SK-N-SH (cell line): ENCODE data around the gene ZCCHC13. TPM values are rescaled to one million over a fixed set of nuclear protein-coding genes. Genes with fewer than 3 reads are reported as not detected.

Experiments
- CTCF ChIA-PET: fragments of 300-600, 350-600 bp; formaldehyde crosslinking; extraction: SDS; loops from one replicate; lab custom pipeline; 2021; lab: Yijun Ruan, JAX
- POLR2A ChIA-PET: fragments of 350-600 bp; sonication (Branson Sonifier 250); formaldehyde crosslinking; extraction: SDS; loops from one replicate; lab custom pipeline; 2020; ENCODE audit warnings: antibody characterized with exemption, inconsistent platforms; lab: Yijun Ruan, JAX
- DNase-seq: peaks from one replicate; pipeline ENCODE4 v3.0.0; 2012
- H2AFZ ChIP-seq: fragments of 200-600 bp; sonication (generic); 2 replicates; pipeline ENCODE4 v1.8.1; 2016; ENCODE audit warnings: antibody characterized with exemption, mild to moderate bottlenecking, low read depth
- H3F3A ChIP-seq: fragments of 200-600 bp; sonication (generic); replicated peaks from 2 replicates; pipeline ENCODE3; 2016; ENCODE audit warnings: antibody characterized with exemption, mild to moderate bottlenecking; ENCODE audit not compliant: insufficient read depth
- H3K27ac ChIP-seq, 2 experiments: fragments of 200-500 bp in 1 of 2; fragments of 200-600 bp in 1 of 2; sonication (Bioruptor generic) in 1 of 2; sonication (generic), shearing (Covaris generic) in 1 of 2; 2 replicates each; pipeline versions ENCODE4 v1.5.1 to v1.6.1; 2014 to 2016; ENCODE audit warnings: low read depth in 2 of 2, inconsistent platforms in 1 of 2, low read length in 1 of 2, mild to moderate bottlenecking in 1 of 2, mixed read lengths in 1 of 2
- H3K27me3 ChIP-seq: fragments of 200-600 bp; sonication (generic), shearing (Covaris generic); 2 replicates; pipeline ENCODE4 v1.6.1; 2016; ENCODE audit warnings: mixed run types; ENCODE audit not compliant: insufficient read depth
- H3K36me3 ChIP-seq, 2 experiments: fragments of 200-500 bp in 1 of 2; fragments of 200-600 bp in 1 of 2; sonication (Bioruptor generic) in 1 of 2; sonication (generic) in 1 of 2; replicated peaks in 1 of 2; 2 replicates each; pipeline versions ENCODE3 to v1.5.1; 2014 to 2016; ENCODE audit warnings: low read length in 1 of 2, mild to moderate bottlenecking in 1 of 2; ENCODE audit not compliant: insufficient read depth in 2 of 2, control insufficient read depth in 1 of 2
- H3K4me1 ChIP-seq, 2 experiments: fragments of 200-500 bp in 1 of 2; fragments of 200-600 bp in 1 of 2; sonication (Bioruptor generic) in 1 of 2; sonication (generic), shearing (Covaris generic) in 1 of 2; 2 replicates each; pipeline versions ENCODE4 v1.5.1 to v1.6.1; 2014 to 2016; ENCODE audit warnings: low read depth in 1 of 2, low read length in 1 of 2, mixed run types in 1 of 2; ENCODE audit not compliant: insufficient read depth in 2 of 2, control insufficient read depth in 1 of 2
- H3K4me2 ChIP-seq: fragments of 200-600 bp; sonication (generic), shearing (Covaris generic); 2 replicates; pipeline ENCODE4 v1.6.1; 2017; ENCODE audit warnings: mixed run types
- H3K4me3 ChIP-seq, 2 experiments: fragments of 200-500 bp in 1 of 2; fragments of 200-600 bp in 1 of 2; sonication (Bioruptor generic) in 1 of 2; sonication (generic), shearing (Covaris generic) in 1 of 2; 2 replicates each; pipeline versions ENCODE4 v1.5.1 to v1.8.1; 2014 to 2016; ENCODE audit warnings: low read depth in 2 of 2, inconsistent platforms in 1 of 2, low read length in 1 of 2, mild to moderate bottlenecking in 1 of 2, mixed read lengths in 1 of 2, moderate library complexity in 1 of 2
- H3K79me2 ChIP-seq: fragments of 200-600 bp; sonication (generic); 2 replicates; pipeline ENCODE4 v1.8.1; 2017; ENCODE audit warnings: mild to moderate bottlenecking; ENCODE audit not compliant: insufficient read depth
- H3K9ac ChIP-seq: fragments of 200-600 bp; sonication (generic); 2 replicates; pipeline ENCODE4 v1.6.1; 2017; ENCODE audit warnings: mixed run types
- H3K9me2 ChIP-seq: fragments of 200-600 bp; sonication (generic); 2 replicates; pipeline ENCODE4 v1.6.1; 2017; ENCODE audit warnings: mixed run types
- H3K9me3 ChIP-seq: fragments of 200-600 bp; sonication (generic); 2 replicates; pipeline ENCODE4 v1.6.1; 2017; ENCODE audit warnings: mixed run types, mild to moderate bottlenecking, moderate library complexity
- H4K20me1 ChIP-seq: fragments of 200-600 bp; sonication (generic); 2 replicates; pipeline ENCODE4 v1.6.1; 2017; ENCODE audit warnings: mild to moderate bottlenecking, mixed run types; ENCODE audit not compliant: insufficient read depth
- EZH2phosphoT487 ChIP-seq: fragments of 200-600 bp; sonication (generic); IDR thresholded peaks from 2 replicates; pipeline ENCODE4 v1.6.1; 2017; ENCODE audit warnings: low read depth, mixed run types, mild to moderate bottlenecking, antibody characterized with exemption, moderate library complexity, borderline replicate concordance
- FOXM1 ChIP-seq: IDR thresholded peaks from 2 replicates; pipeline ENCODE4 v1.4.0; 2012; ENCODE audit warnings: low read depth, mild to moderate bottlenecking
- JUND ChIP-seq: IDR thresholded peaks from 2 replicates; pipeline ENCODE4 v1.4.0; 2012
- MAX ChIP-seq: IDR thresholded peaks from 2 replicates; pipeline ENCODE4 v1.4.0; 2012; ENCODE audit warnings: low read depth
- NRF1 ChIP-seq: IDR thresholded peaks from 2 replicates; pipeline ENCODE4 v1.6.1; 2012; ENCODE audit warnings: low read depth, mild to moderate bottlenecking, low read length
- POLR2AphosphoS5 ChIP-seq: IDR thresholded peaks from 2 replicates; pipeline ENCODE4 v1.6.1; 2012; ENCODE audit warnings: low read depth, low read length
- RFX5 ChIP-seq: IDR thresholded peaks from 2 replicates; pipeline ENCODE4 v1.6.1; 2012; ENCODE audit warnings: mild to moderate bottlenecking, improper control_type of control experiment, low read length
- TAF1 ChIP-seq: IDR thresholded peaks from 2 replicates; pipeline ENCODE4 v1.6.1; 2012; ENCODE audit warnings: low read depth, mild to moderate bottlenecking, low read length, moderate library complexity, borderline replicate concordance
- USF1 ChIP-seq: IDR thresholded peaks from 2 replicates; pipeline ENCODE4 v1.4.0; 2012; ENCODE audit warnings: low read depth, borderline replicate concordance
- WGBS: methylation state at CpG from one replicate; pipeline ENCODE4 v1.1.6; 2017; ENCODE audit warnings: low lambda C conversion rate; 5-methylcytosine and 5-hydroxymethylcytosine counted together
- polyA plus RNA-seq, 3 experiments: library from polyadenylated mRNA; depleted of rRNA; stranded (reverse); fragments of >200 nt; gene quantifications; 2 replicates each; pipeline ENCODE4 v1.2.3, GENCODE V29; 2012
- small RNA-seq, 7 experiments: library from RNA; depleted of rRNA; stranded (forward); fragments of <200 nt; gene quantifications; one replicate each; pipeline ENCODE3, GENCODE V24; 2012
- TF ChIP-seq, protein P1 (sequence below): fragments of 150-350 bp; IDR thresholded peaks from 2 replicates; pipeline ENCODE4 v1.6.1; 2017; ENCODE audit warnings: antibody characterized with exemption, low read length, low read depth, borderline replicate concordance
- TF ChIP-seq, protein P2 (sequence below): IDR thresholded peaks from 2 replicates; pipeline ENCODE4 v1.4.0; 2012; ENCODE audit warnings: low read depth, borderline replicate concordance

The ZCCHC13 gene
- polyA plus RNA-seq, 1 of the 3 experiments (the other 2 are of a cell fraction): not detected

GRCh38 chrX:74351760-74352159, 47.8 kb downstream of the ZCCHC13 start:
- DNase-seq: no peak

DNA sequence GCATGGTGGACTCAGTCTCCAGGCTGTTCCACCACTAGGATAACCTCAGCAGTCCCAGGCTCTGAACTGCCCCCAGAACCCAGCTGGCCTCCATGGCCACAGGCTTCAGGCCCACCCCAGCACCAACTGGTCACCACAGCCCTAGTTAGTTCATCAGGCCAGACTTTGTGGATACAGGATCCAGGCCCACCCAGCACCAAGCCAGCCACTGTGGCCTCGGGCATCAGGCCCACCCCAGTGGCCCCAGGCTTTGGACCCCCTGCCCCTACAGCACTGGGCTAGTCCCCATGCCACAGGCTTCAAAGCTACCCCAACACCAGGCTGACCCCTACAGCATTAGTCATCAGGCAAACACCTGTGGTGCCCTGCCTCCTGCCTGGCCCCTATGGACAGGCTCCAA, 50.0 kb downstream of the ZCCHC13 start:
- no peaks in the 10 kb centered on the region for H3K9me3 ChIP-seq
- H3K27me3 ChIP-seq: no peaks in the 10 kb centered on the region; the same call in 1 of the 2 replicates
- no peak overlapping the region for H3K27ac ChIP-seq
- no peak overlapping the region for H3K4me3 ChIP-seq
- TF ChIP-seq, protein P1, sequence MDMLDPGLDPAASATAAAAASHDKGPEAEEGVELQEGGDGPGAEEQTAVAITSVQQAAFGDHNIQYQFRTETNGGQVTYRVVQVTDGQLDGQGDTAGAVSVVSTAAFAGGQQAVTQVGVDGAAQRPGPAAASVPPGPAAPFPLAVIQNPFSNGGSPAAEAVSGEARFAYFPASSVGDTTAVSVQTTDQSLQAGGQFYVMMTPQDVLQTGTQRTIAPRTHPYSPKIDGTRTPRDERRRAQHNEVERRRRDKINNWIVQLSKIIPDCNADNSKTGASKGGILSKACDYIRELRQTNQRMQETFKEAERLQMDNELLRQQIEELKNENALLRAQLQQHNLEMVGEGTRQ: no peak
- no peak for TF ChIP-seq RFX5
- TF ChIP-seq POLR2AphosphoS5: no peak
- TF ChIP-seq NRF1: no peak
- TF ChIP-seq EZH2phosphoT487: no peak
- TF ChIP-seq JUND: no peak
- TF ChIP-seq FOXM1: no peak
- H3K9me2 ChIP-seq: no peaks in the 10 kb centered on the region
- H2AFZ ChIP-seq: no peak overlapping the region
- no peaks in the 10 kb centered on the region for H3K4me1 ChIP-seq
- no peak for DNase-seq
- ChIA-PET POLR2A (no interaction called here), CTCF (interaction anchor here (0.9 kb wide), 1 partner anchor 10 kb away, joined by 3 read pairs; no protein-coding TSS in a partner anchor)
- no peaks in the 10 kb centered on the region for H4K20me1 ChIP-seq
- 33% methylated on average over 1 of the region's 1 CpG for WGBS
- H3K79me2 ChIP-seq: no peaks in the 10 kb centered on the region
- no peaks in the 10 kb centered on the region for H3F3A ChIP-seq
- no peak overlapping the region for H3K4me2 ChIP-seq
- H3K36me3 ChIP-seq: no peaks in the 10 kb centered on the region
- no peak overlapping the region for H3K9ac ChIP-seq

More at GRCh38 chrX:74351760-74352159, 47.8 kb downstream of the ZCCHC13 start:
- Histone ChIP-seq H3F3A (no peaks in the 10 kb centered on the region), H3K9me2 (no peaks in the 10 kb centered on the region), H3K79me2 (no peaks in the 10 kb centered on the region), H4K20me1 (no peaks in the 10 kb centered on the region)
- POLR2A ChIA-PET: no interaction called here
- no peak for TF ChIP-seq TAF1
- TF ChIP-seq, protein P2, sequence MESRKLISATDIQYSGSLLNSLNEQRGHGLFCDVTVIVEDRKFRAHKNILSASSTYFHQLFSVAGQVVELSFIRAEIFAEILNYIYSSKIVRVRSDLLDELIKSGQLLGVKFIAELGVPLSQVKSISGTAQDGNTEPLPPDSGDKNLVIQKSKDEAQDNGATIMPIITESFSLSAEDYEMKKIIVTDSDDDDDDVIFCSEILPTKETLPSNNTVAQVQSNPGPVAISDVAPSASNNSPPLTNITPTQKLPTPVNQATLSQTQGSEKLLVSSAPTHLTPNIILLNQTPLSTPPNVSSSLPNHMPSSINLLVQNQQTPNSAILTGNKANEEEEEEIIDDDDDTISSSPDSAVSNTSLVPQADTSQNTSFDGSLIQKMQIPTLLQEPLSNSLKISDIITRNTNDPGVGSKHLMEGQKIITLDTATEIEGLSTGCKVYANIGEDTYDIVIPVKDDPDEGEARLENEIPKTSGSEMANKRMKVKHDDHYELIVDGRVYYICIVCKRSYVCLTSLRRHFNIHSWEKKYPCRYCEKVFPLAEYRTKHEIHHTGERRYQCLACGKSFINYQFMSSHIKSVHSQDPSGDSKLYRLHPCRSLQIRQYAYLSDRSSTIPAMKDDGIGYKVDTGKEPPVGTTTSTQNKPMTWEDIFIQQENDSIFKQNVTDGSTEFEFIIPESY: no peak
- TF ChIP-seq MAX: no peak
- no peak for TF ChIP-seq USF1
- TF ChIP-seq, all 33 proteins: peak for 0
- Histone ChIP-seq H3K27ac (no peak overlapping the region), H3K36me3 (no peaks in the 10 kb centered on the region), H2AFZ (no peak overlapping the region), H3K9ac (no peak overlapping the region), H3K4me2 (no peak overlapping the region; the same call in 1 of the 2 replicates), H3K4me3 (peak overlapping the region in 1 of 2 experiments; percentile 4; a peak in 1 of 4 replicates), H3K4me1 (no peaks in the 10 kb centered on the region), H3K27me3 (no peaks in the 10 kb centered on the region; the same call in 1 of the 2 replicates), H3K9me3 (no peaks in the 10 kb centered on the region)
- WGBS: 25% methylated on average over 4 of the region's 4 CpGs
- CTCF ChIA-PET: no interaction called here

Small RNAs within 50 kb of the gene (small RNA-seq; reads per million reads assigned to genes)
- gene AC004386.2 (0 reads per million in 7 experiments), gene MIR374A (29.5 to 1,726 (median 1,427) reads per million in 7 experiments), gene MIR545 (0 to 4.3 (median 0) reads per million in 7 experiments), gene RF02119 (0 reads per million in 7 experiments), gene RF02120 (0 reads per million in 7 experiments), gene RF02121 (0 reads per million in 7 experiments), gene RF02122 (0 reads per million in 7 experiments), gene RF02123 (0 reads per million in 7 experiments)

Other genes with a start within 250 kb of the ZCCHC13 start
- gene SLC16A2, start 117.3 kb downstream of the ZCCHC13 start, polyA plus RNA-seq (2012; rRNA removed): 10.9 and 13.1 TPM in 2 replicates